ENCODE measurements around the gene ARID2. TPM values are rescaled to one million over a fixed set of nuclear protein-coding genes. Genes with fewer than 3 reads are reported as not detected.

The ARID2 gene
- total and polyA plus RNA-seq, 2 of the 4 experiments (the other 2 are of a cell fraction), result 5.4 to 28.1 TPM

DNA sequence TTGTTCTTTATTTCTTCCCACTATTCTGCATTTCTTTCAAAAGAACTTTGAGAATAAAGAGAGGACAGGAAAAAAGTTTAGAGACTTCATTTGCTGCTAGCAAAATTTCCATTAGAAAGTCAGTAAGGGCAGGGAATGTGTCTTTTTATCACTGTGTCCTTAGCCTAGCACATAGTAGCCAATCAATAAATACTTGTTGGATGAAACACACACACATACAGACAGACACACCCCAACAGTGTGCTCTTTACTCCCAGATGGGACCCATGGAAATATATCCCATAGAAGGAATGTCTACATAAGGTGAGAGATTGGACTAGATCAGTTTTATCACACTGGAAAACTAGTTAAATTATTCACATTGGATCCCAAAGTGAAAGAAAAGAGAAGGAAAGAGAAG lies 21.1 kb upstream of the ARID2 start:
- no peak overlapping the region for H2AFZ ChIP-seq (replicated peaks; ENCODE audit: low read length, poor library complexity)
- BruUV-seq (replicated peaks), result no TSS peak
- no peak overlapping the region for H2AK5ac ChIP-seq (ENCODE audit: low read depth, low read length)
- H3K18ac ChIP-seq (ENCODE audit: low read depth, low read length), result no peak overlapping the region
- H3K9me1 ChIP-seq (ENCODE audit: insufficient read depth, low read length), result peaks cover 4% of the 10 kb centered on the region; the same call in 1 of the 2 replicates
- no peak overlapping the region for H4K5ac ChIP-seq (ENCODE audit: low read depth, low read length)
- no peak overlapping the region for H4K91ac ChIP-seq (ENCODE audit: insufficient read depth, low read depth, low read length)
- no peak overlapping the region for H3K14ac ChIP-seq (replicated peaks; ENCODE audit: low read depth, low read length)
- H2BK120ac ChIP-seq (ENCODE audit: low read depth, low read length), result no peak overlapping the region
- ATAC-seq (ENCODE audit: low read depth), result no peak
- no peaks in the 10 kb centered on the region for H3K4me1 ChIP-seq (ENCODE audit: control insufficient read depth, insufficient read depth, low read length)
- H3K4ac ChIP-seq (ENCODE audit: low read depth, low read length), result no peak overlapping the region
- no peak overlapping the region for H3K56ac ChIP-seq (ENCODE audit: extremely low read depth, insufficient read depth, low read length)
- in situ Hi-C loops (cut with MboI; ENCODE audit: low sequenced_read_pairs), result no loop called here
- no peak overlapping the region for H2BK15ac ChIP-seq (ENCODE audit: low read depth, low read length)
- H3K79me1 ChIP-seq (ENCODE audit: low read depth in 1 of 2, low read length in 2 of 2), result peaks cover 0 to 3% of the 10 kb centered on the region in 2 experiments; a peak in 2 of 4 replicates
- no peaks in the 10 kb centered on the region for H4K20me1 ChIP-seq (ENCODE audit: insufficient read depth, low read length)
- dilution Hi-C loops (cut with HindIII; ENCODE audit: low sequenced_read_pairs, unreplicated experiment), result no loop called here
- no peak overlapping the region for H2BK5ac ChIP-seq (ENCODE audit: low read depth, low read length, poor library complexity, severe bottlenecking)
- H3K4me3 ChIP-seq (ENCODE audit: insufficient read depth, low read depth, low read length), result no peak overlapping the region
- POLR2A ChIA-PET (ENCODE audit: unreplicated experiment), result no interaction called here
- H3K9ac ChIP-seq (ENCODE audit: low read depth, low read length), result no peak overlapping the region
- no peaks in the 10 kb centered on the region for H3K36me3 ChIP-seq (ENCODE audit: control insufficient read depth, insufficient read depth, low read length)
- CTCF ChIA-PET, result no interaction called here
- no peaks in the 10 kb centered on the region for H3K27me3 ChIP-seq (ENCODE audit: control insufficient read depth, insufficient read depth, low read length)
- TF ChIP-seq RAD21 (IDR thresholded peaks at IDR 0.05; ENCODE audit: low read length), result no peak
- TF ChIP-seq RFX5 (IDR thresholded peaks at IDR 0.05; ENCODE audit: low read depth, low read length), result no peak
- no peak for TF ChIP-seq FOS (IDR thresholded peaks at IDR 0.05; ENCODE audit: low read depth, low read length)
- no peak for TF ChIP-seq USF2 (IDR thresholded peaks at IDR 0.05; ENCODE audit: low read depth, low read length)
- TF ChIP-seq MXI1 (IDR thresholded peaks at IDR 0.05; ENCODE audit: borderline replicate concordance, low read depth, low read length), result no peak
- TF ChIP-seq CHD1 (IDR thresholded peaks at IDR 0.05; ENCODE audit: low read depth, low read length), result no peak
- TF ChIP-seq, protein P1, sequence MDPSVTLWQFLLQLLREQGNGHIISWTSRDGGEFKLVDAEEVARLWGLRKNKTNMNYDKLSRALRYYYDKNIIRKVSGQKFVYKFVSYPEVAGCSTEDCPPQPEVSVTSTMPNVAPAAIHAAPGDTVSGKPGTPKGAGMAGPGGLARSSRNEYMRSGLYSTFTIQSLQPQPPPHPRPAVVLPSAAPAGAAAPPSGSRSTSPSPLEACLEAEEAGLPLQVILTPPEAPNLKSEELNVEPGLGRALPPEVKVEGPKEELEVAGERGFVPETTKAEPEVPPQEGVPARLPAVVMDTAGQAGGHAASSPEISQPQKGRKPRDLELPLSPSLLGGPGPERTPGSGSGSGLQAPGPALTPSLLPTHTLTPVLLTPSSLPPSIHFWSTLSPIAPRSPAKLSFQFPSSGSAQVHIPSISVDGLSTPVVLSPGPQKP (IDR thresholded peaks at IDR 0.05; ENCODE audit: borderline replicate concordance, low read depth, low read length), result no peak
- no peak for TF ChIP-seq SMC3 (IDR thresholded peaks at IDR 0.05; ENCODE audit: low read depth, low read length)
- no peak for TF ChIP-seq MAZ (IDR thresholded peaks at IDR 0.05; ENCODE audit: borderline replicate concordance, low read depth, low read length)
- H3K9me3 ChIP-seq (ENCODE audit: control insufficient read depth, insufficient read depth, low read length), result no peaks in the 10 kb centered on the region
- no peak for DNase-seq
- H3K23ac ChIP-seq (ENCODE audit: low read depth, low read length), result no peak overlapping the region
- no peak overlapping the region for H2BK20ac ChIP-seq (ENCODE audit: low read depth, low read length)
- H3K27ac ChIP-seq (ENCODE audit: insufficient read depth, low read length), result no peak overlapping the region
- intact Hi-C loops (cut with micrococcal nuclease), result no loop called here
- H3K4me2 ChIP-seq (ENCODE audit: low read depth, low read length), result no peak overlapping the region
- H2AK9ac ChIP-seq (replicated peaks; ENCODE audit: low read depth, low read length, poor library complexity), result no peak overlapping the region
- H4K8ac ChIP-seq (ENCODE audit: low read depth in 2 of 2, low read length in 2 of 2), result no peak overlapping the region
